ENCODE data around the gene ANK2. TPM values are rescaled to one million over a fixed set of nuclear protein-coding genes. Genes with fewer than 3 reads are reported as not detected.
A peak's percentile ranks its signal among the peaks of the same experiment; 100 is the strongest.

The ANK2 gene
- total and polyA plus RNA-seq, 12 donors: 21.9 to 373 (median 298) TPM

DNA sequence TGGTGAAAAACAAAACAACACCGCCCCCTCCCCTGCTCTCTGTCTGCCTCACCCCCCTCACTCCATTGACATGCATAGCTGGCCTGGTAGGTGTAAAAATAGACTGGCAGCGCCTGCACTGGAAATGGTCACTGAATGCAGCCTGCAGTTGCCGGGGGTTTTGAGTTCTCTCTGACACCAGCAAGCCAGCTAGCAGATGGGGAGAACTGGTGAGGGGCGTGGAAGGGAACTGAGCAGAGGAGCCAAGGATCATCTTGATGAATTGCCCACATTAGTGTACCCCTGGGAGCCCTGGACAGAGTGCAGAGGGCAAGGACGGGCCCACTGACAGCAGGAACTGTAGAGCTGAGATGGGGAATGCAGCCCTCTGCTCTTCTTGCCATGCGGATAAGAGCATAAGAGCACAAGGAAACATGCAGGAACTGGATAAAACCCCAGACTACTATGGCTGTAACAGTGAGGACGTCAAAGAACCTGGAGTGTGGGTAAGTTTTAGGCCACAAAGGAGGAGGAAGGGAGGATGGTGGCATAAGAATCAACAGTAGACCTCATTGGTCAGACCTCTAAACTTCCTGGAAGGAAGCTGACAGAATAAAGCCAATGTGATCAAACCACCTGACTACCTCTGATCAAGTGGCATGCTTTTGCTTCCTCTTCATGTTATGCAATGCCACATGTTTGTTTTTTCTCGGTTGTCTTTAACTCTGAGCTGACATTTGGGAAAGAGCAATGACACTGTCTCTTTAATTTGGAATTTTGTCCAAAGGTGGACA lies 96.3 kb downstream of the ANK2 start:
- peak overlapping the region in 8 of 10 donors; percentile 6 to 54 (median 47) for H3K4me3 ChIP-seq
- DNase-seq: peak in 1 of 2 donors; percentile 44
- no peaks in the 10 kb centered on the region for H3K27me3 ChIP-seq
- intact Hi-C loops (cut with DNase I): no loop called here
- no peaks in the 10 kb centered on the region for H3K9me3 ChIP-seq
- H3K27ac ChIP-seq: peak overlapping the region; percentile 16 to 87 (median 84)
- 19 to 33% methylated on average over 8 of the region's 8 CpGs for WGBS, 2 donors
- TF ChIP-seq, protein P1, sequence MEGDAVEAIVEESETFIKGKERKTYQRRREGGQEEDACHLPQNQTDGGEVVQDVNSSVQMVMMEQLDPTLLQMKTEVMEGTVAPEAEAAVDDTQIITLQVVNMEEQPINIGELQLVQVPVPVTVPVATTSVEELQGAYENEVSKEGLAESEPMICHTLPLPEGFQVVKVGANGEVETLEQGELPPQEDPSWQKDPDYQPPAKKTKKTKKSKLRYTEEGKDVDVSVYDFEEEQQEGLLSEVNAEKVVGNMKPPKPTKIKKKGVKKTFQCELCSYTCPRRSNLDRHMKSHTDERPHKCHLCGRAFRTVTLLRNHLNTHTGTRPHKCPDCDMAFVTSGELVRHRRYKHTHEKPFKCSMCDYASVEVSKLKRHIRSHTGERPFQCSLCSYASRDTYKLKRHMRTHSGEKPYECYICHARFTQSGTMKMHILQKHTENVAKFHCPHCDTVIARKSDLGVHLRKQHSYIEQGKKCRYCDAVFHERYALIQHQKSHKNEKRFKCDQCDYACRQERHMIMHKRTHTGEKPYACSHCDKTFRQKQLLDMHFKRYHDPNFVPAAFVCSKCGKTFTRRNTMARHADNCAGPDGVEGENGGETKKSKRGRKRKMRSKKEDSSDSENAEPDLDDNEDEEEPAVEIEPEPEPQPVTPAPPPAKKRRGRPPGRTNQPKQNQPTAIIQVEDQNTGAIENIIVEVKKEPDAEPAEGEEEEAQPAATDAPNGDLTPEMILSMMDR (IDR thresholded peaks at IDR 0.05): no peak
- ATAC-seq: peak; percentile 68 to 90 (median 81)
- no peaks in the 10 kb centered on the region for H3K36me3 ChIP-seq
- peaks cover 0 to 50% (median 19%) of the 10 kb centered on the region in 9 donors for H3K4me1 ChIP-seq

DNA sequence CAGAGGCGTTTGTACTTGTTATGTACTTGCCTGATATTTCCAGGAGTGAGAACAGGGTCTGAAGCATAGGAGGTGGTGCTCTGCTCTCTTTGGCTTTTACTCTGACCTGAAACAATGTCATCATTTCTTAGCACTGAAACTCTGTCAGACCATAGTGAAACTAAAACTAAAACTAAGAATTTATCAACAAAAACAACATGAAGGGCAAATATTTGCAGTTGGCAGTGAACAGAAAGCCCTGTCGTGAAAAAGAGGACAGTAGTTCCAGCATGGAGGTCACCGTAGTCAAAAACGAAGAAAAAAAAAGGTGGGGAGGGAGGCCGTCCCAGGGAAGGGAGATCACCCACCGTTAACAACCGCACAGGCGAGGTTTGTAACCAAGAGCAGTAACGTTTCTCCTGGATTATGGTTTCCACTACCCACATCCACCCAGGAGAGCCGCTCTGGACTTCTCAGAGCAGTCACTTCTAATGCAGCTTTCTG lies 97.5 kb downstream of the ANK2 start:
- no peaks in the 10 kb centered on the region for H3K9me3 ChIP-seq
- H3K36me3 ChIP-seq: no peaks in the 10 kb centered on the region
- no peak for DNase-seq
- H3K27ac ChIP-seq: peak overlapping the region; percentile 54 to 87 (median 84)
- peaks cover 0 to 40% (median 17%) of the 10 kb centered on the region in 9 donors for H3K4me1 ChIP-seq
- ATAC-seq: peak in 7 of 8 donors; percentile 43 to 72 (median 59)
- TF ChIP-seq, protein P1 (IDR thresholded peaks at IDR 0.05): no peak
- 18 to 26% methylated on average over 10 of the region's 10 CpGs for WGBS, 2 donors
- H3K27me3 ChIP-seq: no peaks in the 10 kb centered on the region
- intact Hi-C loops (cut with DNase I): no loop called here
- peak overlapping the region in 9 of 10 donors; percentile 6 to 54 (median 46) for H3K4me3 ChIP-seq

DNA sequence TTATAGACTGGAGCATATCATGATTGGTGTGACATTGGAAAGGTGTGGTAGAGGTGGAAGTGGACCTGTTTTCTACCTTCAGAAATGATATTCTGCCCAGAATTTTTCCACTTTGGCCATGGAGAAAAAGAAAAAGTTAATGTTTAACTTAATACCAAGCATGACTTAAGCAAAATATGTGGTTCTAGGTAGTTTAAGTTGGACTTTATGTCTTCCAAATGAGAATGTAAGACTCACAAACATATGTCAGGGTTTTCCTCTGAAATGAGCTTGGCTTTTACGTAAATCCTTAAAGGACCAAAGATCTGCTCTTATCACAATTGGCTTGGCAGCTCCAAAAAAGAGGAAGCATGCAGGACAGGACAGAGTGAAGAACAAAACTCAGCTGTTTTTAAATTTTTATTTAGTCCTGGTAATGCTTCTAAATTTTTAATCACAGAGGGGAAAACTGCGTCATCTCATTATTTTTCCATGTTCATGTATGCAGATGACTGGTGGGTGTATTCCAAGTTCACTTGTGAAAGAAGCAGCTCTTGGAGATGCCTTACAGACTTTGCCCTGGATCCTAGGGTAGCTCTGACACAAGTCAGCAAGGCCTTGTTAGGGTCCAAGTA lies 98.2 kb downstream of the ANK2 start:
- Histone ChIP-seq H3K9me3 (no peaks in the 10 kb centered on the region), H3K27me3 (no peaks in the 10 kb centered on the region), H3K4me3 (peak overlapping the region in 9 of 10 donors; percentile 6 to 54 (median 46)), H3K27ac (peak overlapping the region; percentile 54 to 87 (median 84)), H3K4me1 (peaks cover 0 to 40% (median 19%) of the 10 kb centered on the region in 9 donors), H3K36me3 (no peaks in the 10 kb centered on the region)
- ATAC-seq (peak in 5 of 8 donors; percentile 17 to 41 (median 23)), DNase-seq (no peak)
- TF ChIP-seq, protein P1 (IDR thresholded peaks at IDR 0.05): no peak
- 17 to 25% methylated on average over 2 of the region's 2 CpGs for WGBS, 2 donors
- intact Hi-C loops (cut with DNase I): no loop called here

DNA sequence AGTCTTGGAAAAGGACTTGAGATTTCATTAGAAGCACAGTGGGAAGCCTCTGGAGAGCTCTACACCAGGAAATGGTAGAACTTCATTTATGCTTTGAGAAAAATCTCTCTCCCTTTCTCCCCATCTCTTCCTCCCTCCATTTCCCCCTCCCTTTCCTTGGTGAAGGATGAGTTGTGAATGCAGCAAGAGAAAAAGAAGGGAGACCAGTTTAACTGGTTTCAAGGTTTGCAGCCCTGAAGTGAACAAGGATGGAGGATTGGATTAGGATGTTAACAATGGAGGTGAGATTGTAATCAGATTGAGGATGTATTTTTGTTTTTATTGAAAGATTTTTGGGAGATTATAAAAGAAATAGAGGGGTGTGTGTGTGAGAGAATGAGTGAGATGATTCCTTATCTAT lies 99.5 kb downstream of the ANK2 start:
- Histone ChIP-seq H3K4me3 (no peak overlapping the region), H3K4me1 (peaks cover 0 to 41% (median 21%) of the 10 kb centered on the region in 9 donors), H3K9me3 (no peaks in the 10 kb centered on the region), H3K27me3 (no peaks in the 10 kb centered on the region), H3K27ac (no peak overlapping the region), H3K36me3 (no peaks in the 10 kb centered on the region)
- TF ChIP-seq, protein P1 (IDR thresholded peaks at IDR 0.05): no peak
- ATAC-seq (no peak), DNase-seq (no peak)
- intact Hi-C loops (cut with DNase I): no loop called here

All from heart right ventricle (tissue), 16 donors.